ENCODE results near the gene KIF26B.

KIF26B gene

GRCh38 chr1:245549996-245550719 lies 395.4 kb downstream of the KIF26B start:
- DNase-seq (ENCODE audit: low read depth) = no peak
- H3K4me3 ChIP-seq (ENCODE audit: low read depth, low read length) = no peak overlapping the region
- TF ChIP-seq, protein P1, sequence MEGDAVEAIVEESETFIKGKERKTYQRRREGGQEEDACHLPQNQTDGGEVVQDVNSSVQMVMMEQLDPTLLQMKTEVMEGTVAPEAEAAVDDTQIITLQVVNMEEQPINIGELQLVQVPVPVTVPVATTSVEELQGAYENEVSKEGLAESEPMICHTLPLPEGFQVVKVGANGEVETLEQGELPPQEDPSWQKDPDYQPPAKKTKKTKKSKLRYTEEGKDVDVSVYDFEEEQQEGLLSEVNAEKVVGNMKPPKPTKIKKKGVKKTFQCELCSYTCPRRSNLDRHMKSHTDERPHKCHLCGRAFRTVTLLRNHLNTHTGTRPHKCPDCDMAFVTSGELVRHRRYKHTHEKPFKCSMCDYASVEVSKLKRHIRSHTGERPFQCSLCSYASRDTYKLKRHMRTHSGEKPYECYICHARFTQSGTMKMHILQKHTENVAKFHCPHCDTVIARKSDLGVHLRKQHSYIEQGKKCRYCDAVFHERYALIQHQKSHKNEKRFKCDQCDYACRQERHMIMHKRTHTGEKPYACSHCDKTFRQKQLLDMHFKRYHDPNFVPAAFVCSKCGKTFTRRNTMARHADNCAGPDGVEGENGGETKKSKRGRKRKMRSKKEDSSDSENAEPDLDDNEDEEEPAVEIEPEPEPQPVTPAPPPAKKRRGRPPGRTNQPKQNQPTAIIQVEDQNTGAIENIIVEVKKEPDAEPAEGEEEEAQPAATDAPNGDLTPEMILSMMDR (IDR thresholded peaks at IDR 0.05; ENCODE audit: control insufficient read depth, extremely low read depth, insufficient read depth) = no peak

- no peak for DNase-seq (ENCODE audit: low read depth)
- TF ChIP-seq, protein P1 (IDR thresholded peaks at IDR 0.05; ENCODE audit: control insufficient read depth, extremely low read depth, insufficient read depth) = no peak
- no peak overlapping the region for H3K4me3 ChIP-seq (ENCODE audit: low read depth, low read length)
Observed at GRCh38 chr1:245550720-245551043, 395.9 kb downstream of the KIF26B start.

GRCh38 chr1:245551536-245551935 lies 396.8 kb downstream of the KIF26B start:
- no peak overlapping the region for H3K4me3 ChIP-seq (ENCODE audit: low read depth, low read length)
- DNase-seq (ENCODE audit: low read depth) = no peak
- TF ChIP-seq, protein P1 (IDR thresholded peaks at IDR 0.05; ENCODE audit: control insufficient read depth, extremely low read depth, insufficient read depth) = no peak

- H3K4me3 ChIP-seq (ENCODE audit: low read depth, low read length) = no peak overlapping the region
- TF ChIP-seq, protein P1 (IDR thresholded peaks at IDR 0.05; ENCODE audit: control insufficient read depth, extremely low read depth, insufficient read depth) = no peak
- no peak for DNase-seq (ENCODE audit: low read depth)
Observed at GRCh38 chr1:245552331-245552730, 397.5 kb downstream of the KIF26B start.

DNA sequence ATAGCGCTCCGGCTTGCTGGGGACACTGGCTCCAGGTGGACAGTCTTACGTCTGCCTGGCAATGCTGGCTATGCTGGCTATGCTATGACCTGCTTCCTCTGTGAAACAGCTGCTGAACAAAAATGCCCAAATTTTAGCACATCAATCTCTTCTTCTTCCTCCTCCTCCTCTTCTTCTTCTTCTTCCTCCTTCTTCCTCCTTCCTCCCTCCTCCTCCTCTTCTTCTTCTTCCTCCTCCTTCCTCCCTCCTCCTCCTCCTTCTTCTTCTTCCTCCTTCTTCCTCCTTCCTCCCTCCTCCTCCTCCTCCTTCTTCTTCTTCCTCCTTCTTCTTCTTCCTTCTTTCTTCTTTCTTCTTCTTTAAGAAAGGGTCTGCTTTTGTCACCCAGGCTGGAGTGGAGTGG lies 401.3 kb downstream of the KIF26B start:
- no peak overlapping the region for H3K4me3 ChIP-seq (ENCODE audit: low read depth, low read length)
- DNase-seq (ENCODE audit: low read depth) = no peak
- TF ChIP-seq, protein P1 (IDR thresholded peaks at IDR 0.05; ENCODE audit: control insufficient read depth, extremely low read depth, insufficient read depth) = no peak

DNA sequence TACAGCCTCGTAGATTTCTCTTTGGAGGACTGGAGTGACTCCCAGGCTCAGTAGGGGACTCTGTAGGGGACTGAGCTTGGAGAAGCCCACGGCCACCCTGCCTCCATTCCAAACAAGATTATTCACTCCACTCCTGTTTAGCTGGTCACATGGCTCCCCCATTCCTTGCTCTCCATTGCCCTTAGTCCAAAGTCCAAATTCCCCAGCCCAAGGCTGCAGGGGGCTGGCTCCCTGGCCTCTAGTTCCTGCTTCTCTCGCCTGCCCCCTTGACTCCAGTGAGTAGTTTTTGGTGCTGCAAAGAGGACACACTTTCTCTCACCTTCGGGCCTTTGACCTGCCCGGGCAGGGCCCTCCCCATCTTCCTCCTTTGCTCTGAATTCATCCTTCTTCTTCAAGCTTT lies 403.3 kb downstream of the KIF26B start:
- H3K4me3 ChIP-seq (ENCODE audit: low read depth, low read length) = no peak overlapping the region
- TF ChIP-seq, protein P1 (IDR thresholded peaks at IDR 0.05; ENCODE audit: control insufficient read depth, extremely low read depth, insufficient read depth) = no peak
- DNase-seq (ENCODE audit: low read depth) = no peak

DNA sequence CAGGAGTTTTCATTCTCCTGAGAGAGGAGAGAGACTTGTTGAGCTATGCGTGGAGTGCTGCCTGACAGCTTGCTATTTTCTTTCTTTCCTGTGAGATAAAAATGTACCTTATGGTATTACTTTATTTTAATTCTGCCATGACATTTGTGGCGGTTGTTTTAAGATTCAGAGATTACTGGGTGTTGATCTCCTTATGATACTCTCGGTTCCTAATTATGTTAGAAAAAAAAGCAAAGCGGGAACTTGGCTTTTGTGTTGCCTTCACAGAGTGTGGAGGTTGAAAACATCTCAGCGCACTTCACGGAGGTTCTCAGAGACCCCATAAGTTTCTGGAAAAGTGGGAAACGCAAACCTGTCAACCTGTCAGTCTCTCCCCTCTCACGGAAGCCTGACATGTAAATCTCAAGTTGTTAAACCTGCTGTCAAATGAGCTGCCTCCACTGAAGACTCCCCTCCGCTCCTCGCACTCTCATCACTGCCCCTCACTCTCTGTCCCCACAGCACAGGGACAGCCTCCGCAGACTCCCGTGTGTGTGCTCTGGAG lies 405.6 kb downstream of the KIF26B start:
- no peak for DNase-seq (ENCODE audit: low read depth)
- no peak overlapping the region for H3K4me3 ChIP-seq (ENCODE audit: low read depth, low read length)
- TF ChIP-seq, protein P1 (IDR thresholded peaks at IDR 0.05; ENCODE audit: control insufficient read depth, extremely low read depth, insufficient read depth) = no peak

Data from LNCaP clone FGC (cell line).